CD4-positive, alpha-beta memory T cell (primary cell): ENCODE results near the gene TGM2. TPM values are rescaled to one million over a fixed set of nuclear protein-coding genes. Genes with fewer than 3 reads are reported as not detected.

Experiments
- CTCF ChIA-PET: fragments of 350-600 bp; sonication (Branson Sonifier 250); formaldehyde crosslinking; loops from one replicate; lab custom pipeline; 2021; ENCODE audit warnings: inconsistent platforms; ENCODE audit not compliant: partially characterized antibody; lab: Charles Lee
- POLR2A ChIA-PET: fragments of 350-600 bp; sonication (Branson Sonifier 250); formaldehyde crosslinking; loops from one replicate; lab custom pipeline; 2021; ENCODE audit not compliant: partially characterized antibody; lab: Charles Lee
- DNase-seq, 5 donors: peaks; one replicate each; pipeline versions ENCODE4 v3.0.0 to v3.0.0-alpha.2; 2020 to 2022; ENCODE audit warnings: mixed read lengths in 1 of 5
- H3K27ac ChIP-seq: one replicate; pipeline ENCODE4 v1.7.0; 2013; ENCODE audit warnings: low read depth, low read length
- H3K27me3 ChIP-seq: 2 replicates; pipeline ENCODE4 v1.7.0; 2013; ENCODE audit warnings: mild to moderate bottlenecking, low read length, moderate library complexity; ENCODE audit not compliant: insufficient read depth
- H3K36me3 ChIP-seq: 2 replicates; pipeline ENCODE4 v1.7.0; 2013; ENCODE audit warnings: mild to moderate bottlenecking, low read length, moderate library complexity; ENCODE audit not compliant: insufficient read depth
- H3K4me1 ChIP-seq: 2 replicates; pipeline ENCODE4 v1.7.0; 2013; ENCODE audit warnings: mild to moderate bottlenecking, low read length, moderate library complexity; ENCODE audit not compliant: insufficient read depth
- H3K4me3 ChIP-seq, 2 donors: one replicate each; pipeline ENCODE4 v1.7.0; 2013; ENCODE audit warnings: low read length in 2 of 2, mild to moderate bottlenecking in 1 of 2
- H3K9me3 ChIP-seq, 2 donors: one replicate each; pipeline ENCODE4 v1.7.0; 2013; ENCODE audit warnings: low read length in 2 of 2, control low read depth in 1 of 2; ENCODE audit not compliant: control insufficient read depth in 1 of 2
- H3K27ac Mint-ChIP-seq, 7 donors: one replicate each; pipeline ENCODE4 v1.8.0; 2020 to 2021; ENCODE audit warnings: mixed read lengths in 7 of 7, mild to moderate bottlenecking in 6 of 7, inconsistent platforms in 3 of 7, moderate library complexity in 3 of 7
- H3K27me3 Mint-ChIP-seq, 2 donors: one replicate each; pipeline ENCODE4 v1.8.0; 2020 to 2021; ENCODE audit warnings: mixed read lengths in 2 of 2
- H3K36me3 Mint-ChIP-seq, 2 donors: one replicate each; pipeline ENCODE4 v1.8.0; 2020 to 2021; ENCODE audit warnings: mixed read lengths in 2 of 2, inconsistent platforms in 1 of 2, mild to moderate bottlenecking in 1 of 2
- H3K4me1 Mint-ChIP-seq, 4 donors: one replicate each; pipeline ENCODE4 v1.8.0; 2020 to 2021; ENCODE audit warnings: mixed read lengths in 4 of 4, mild to moderate bottlenecking in 1 of 4
- H3K4me3 Mint-ChIP-seq, 8 donors: one replicate each; pipeline ENCODE4 v1.8.0; 2020 to 2021; ENCODE audit warnings: mixed read lengths in 8 of 8, mild to moderate bottlenecking in 7 of 8, moderate library complexity in 6 of 8, inconsistent platforms in 3 of 8
- H3K9me3 Mint-ChIP-seq, 8 donors: one replicate each; pipeline ENCODE4 v1.8.0; 2020 to 2021; ENCODE audit warnings: mixed read lengths in 8 of 8, mild to moderate bottlenecking in 5 of 8, inconsistent platforms in 3 of 8, moderate library complexity in 1 of 8
- intact Hi-C: fragments of 100-400 bp; cut with micrococcal nuclease; formaldehyde crosslinking; loops from one replicate; pipeline ENCODE4 v1.15.1; 2023
- polyA plus RNA-seq, 2 donors: library from polyadenylated mRNA; unstranded; fragments of 300-500 nt; fragmentation: Illumina TruSeq; gene quantifications; one replicate each; pipeline ENCODE4 v1.2.3, GENCODE V29; 2021
- total RNA-seq, 2 experiments: library from RNA; stranded (reverse); gene quantifications; one replicate each; pipeline ENCODE4 v1.2.3, GENCODE V29; 2021

The TGM2 gene
- total and polyA plus RNA-seq, 4 experiments from 2014 or later: 0.09 to 0.67 (median 0.31) TPM

GRCh38 chr20:38165966-38166702 is 1.1 kb upstream of the TGM2 start:
- Histone ChIP-seq H3K27me3 (no peaks in the 10 kb centered on the region), H3K36me3 (no peaks in the 10 kb centered on the region), H3K4me3 (no peak overlapping the region), H3K27ac (no peak overlapping the region), H3K9me3 (no peaks in the 10 kb centered on the region), H3K4me1 (no peaks in the 10 kb centered on the region)
- intact Hi-C loops: loop anchor here (1.0 kb wide), 1 partner anchor 109 kb away; no protein-coding TSS in a partner anchor
- CTCF ChIA-PET: interaction anchor here (0.6 to 2.3 kb wide), 3 partner anchors 10 to 108 kb away, joined by 3 to 7 read pairs (median 3); no protein-coding TSS in a partner anchor
- Mint-ChIP-seq H3K27ac (peak overlapping the region in 1 of 7 donors; percentile 48), H3K36me3 (no peaks in the 10 kb centered on the region), H3K4me3 (no peak overlapping the region), H3K4me1 (peaks cover 3 to 9% (median 6%) of the 10 kb centered on the region in 4 donors), H3K9me3 (no peaks in the 10 kb centered on the region), H3K27me3 (peaks cover 5 to 15% of the 10 kb centered on the region in 2 donors)
- no peak for DNase-seq
- POLR2A ChIA-PET: no interaction called here

DNA sequence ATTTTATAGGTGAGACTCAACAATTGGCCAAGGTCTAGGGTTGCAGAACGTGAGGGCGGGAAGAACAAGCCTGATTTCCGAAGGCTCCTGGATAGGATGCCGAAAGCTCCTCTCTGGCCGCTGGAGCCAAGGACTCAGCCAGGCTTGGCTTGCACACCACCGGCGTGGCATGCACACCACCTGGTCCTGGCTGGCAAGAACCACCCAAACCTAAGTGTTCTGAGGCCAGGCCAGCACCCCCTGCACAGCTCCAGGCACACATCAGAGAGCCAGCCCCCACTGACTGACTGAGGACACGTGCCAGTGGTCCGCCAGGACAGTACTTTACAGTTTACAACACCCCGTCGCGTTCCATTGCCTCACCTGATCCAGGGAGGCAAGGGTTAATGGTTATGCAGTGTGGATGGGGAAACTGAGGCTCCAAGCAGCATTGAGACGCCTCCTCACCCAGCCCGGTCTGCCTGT is 414 bp downstream of the TGM2 start:
- Mint-ChIP-seq H3K4me1 (peaks cover 3 to 9% (median 6%) of the 10 kb centered on the region in 4 donors), H3K9me3 (no peaks in the 10 kb centered on the region), H3K4me3 (no peak overlapping the region), H3K27ac (no peak overlapping the region), H3K36me3 (no peaks in the 10 kb centered on the region), H3K27me3 (peaks cover 5 to 13% of the 10 kb centered on the region in 2 donors)
- H3K4me1 ChIP-seq: no peaks in the 10 kb centered on the region
- H3K4me3 ChIP-seq: no peak overlapping the region
- ChIA-PET POLR2A (no interaction called here), CTCF (interaction anchor here (1.3 kb wide), 1 partner anchor 107 kb away, joined by 5 read pairs; no protein-coding TSS in a partner anchor)
- DNase-seq: peak in 1 of 5 donors; percentile 18
- H3K27ac ChIP-seq: no peak overlapping the region
- H3K27me3 ChIP-seq: no peaks in the 10 kb centered on the region
- intact Hi-C loops: loop anchor here (1.0 kb wide), 1 partner anchor 107 kb away; no protein-coding TSS in a partner anchor
- no peaks in the 10 kb centered on the region for H3K36me3 ChIP-seq
- H3K9me3 ChIP-seq: no peaks in the 10 kb centered on the region

DNA sequence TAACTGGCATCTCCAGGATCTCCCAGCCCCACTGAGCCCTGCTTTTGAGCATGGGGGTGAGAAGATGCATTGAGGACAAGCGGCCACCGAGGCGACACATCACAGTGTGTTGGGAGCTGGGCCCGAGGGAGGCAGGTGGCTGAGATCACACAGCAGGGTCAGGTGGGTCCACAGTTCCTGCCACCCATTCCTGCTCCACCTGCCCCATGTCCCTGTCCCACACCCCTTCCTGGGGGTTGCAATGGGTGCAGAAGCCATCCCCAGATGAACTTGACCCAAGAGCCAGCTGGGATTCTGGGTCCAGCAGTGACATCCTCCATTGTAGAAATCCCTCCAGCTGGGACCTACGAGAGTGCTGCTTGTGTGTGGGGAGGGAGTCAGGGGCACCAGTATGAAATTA is 1.0 kb downstream of the TGM2 start:
- ChIA-PET POLR2A (no interaction called here), CTCF (interaction anchor here (1.3 kb wide), 1 partner anchor 106 kb away, joined by 5 read pairs; no protein-coding TSS in a partner anchor)
- Histone ChIP-seq H3K27ac (no peak overlapping the region), H3K4me3 (no peak overlapping the region), H3K36me3 (no peaks in the 10 kb centered on the region), H3K9me3 (no peaks in the 10 kb centered on the region), H3K4me1 (no peaks in the 10 kb centered on the region), H3K27me3 (no peaks in the 10 kb centered on the region)
- Mint-ChIP-seq H3K4me3 (no peak overlapping the region), H3K4me1 (peaks cover 3 to 9% (median 5%) of the 10 kb centered on the region in 4 donors), H3K27ac (no peak overlapping the region), H3K36me3 (no peaks in the 10 kb centered on the region), H3K9me3 (no peaks in the 10 kb centered on the region), H3K27me3 (peaks cover 5 to 13% of the 10 kb centered on the region in 2 donors)
- intact Hi-C loops: no loop called here
- no peak for DNase-seq

DNA sequence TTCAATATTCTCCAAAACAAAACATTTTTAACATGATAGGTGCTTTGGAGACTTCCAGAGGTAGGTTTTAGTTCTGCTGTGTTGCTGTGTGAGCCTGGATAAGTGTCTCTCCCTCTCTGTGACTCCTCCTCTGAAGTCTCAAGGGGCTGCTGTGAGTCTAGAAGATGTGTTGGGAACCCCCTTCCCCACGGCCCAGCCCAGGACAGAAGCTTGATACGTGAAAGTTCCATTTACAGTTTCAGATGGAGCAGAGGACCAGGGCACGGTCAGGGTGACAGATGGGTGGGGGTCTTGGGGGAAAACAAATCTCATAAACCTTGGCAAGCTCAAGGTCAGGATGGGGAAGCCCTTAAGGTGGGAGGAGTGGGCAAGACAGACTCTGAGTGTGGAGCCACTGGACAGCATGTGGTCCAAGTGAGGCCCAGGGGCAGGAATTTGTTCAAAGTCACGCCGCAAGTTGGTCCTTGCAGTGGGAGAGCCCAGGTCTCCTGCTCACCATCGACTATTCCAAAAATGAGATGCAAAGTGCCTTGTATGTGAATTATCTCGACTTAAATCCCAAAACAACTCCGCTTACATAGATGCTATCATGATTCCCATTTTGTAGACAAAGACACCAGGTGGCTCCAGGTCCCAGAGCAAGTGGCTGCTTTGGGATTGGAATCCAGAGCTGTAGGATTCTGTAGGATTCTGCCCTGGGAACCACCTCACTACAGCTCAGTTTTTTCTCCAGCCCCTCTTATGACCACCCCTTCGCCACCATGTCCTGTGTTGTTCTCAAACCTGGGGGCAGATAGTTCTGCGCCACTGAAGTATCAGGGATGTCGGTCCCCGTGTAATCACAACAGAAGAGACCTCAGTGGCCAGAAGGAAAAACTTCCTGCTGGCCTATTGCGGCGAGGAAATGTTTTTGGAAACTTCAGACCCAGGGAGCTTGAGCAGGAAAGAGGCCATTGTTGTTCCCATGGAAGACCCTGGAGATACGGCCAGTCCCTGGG is 1.9 kb downstream of the TGM2 start:
- ChIA-PET CTCF (no interaction called here), POLR2A (no interaction called here)
- no peaks in the 10 kb centered on the region for H3K27me3 ChIP-seq
- no peaks in the 10 kb centered on the region for H3K36me3 ChIP-seq
- Mint-ChIP-seq H3K4me3 (no peak overlapping the region), H3K36me3 (no peaks in the 10 kb centered on the region), H3K4me1 (peaks cover 3 to 5% (median 4%) of the 10 kb centered on the region in 4 donors), H3K27ac (no peak overlapping the region), H3K27me3 (peaks cover 5 to 13% of the 10 kb centered on the region in 2 donors), H3K9me3 (no peaks in the 10 kb centered on the region)
- H3K27ac ChIP-seq: no peak overlapping the region
- no peak for DNase-seq
- H3K9me3 ChIP-seq: no peaks in the 10 kb centered on the region
- intact Hi-C loops: no loop called here
- no peaks in the 10 kb centered on the region for H3K4me1 ChIP-seq
- H3K4me3 ChIP-seq: no peak overlapping the region

DNA sequence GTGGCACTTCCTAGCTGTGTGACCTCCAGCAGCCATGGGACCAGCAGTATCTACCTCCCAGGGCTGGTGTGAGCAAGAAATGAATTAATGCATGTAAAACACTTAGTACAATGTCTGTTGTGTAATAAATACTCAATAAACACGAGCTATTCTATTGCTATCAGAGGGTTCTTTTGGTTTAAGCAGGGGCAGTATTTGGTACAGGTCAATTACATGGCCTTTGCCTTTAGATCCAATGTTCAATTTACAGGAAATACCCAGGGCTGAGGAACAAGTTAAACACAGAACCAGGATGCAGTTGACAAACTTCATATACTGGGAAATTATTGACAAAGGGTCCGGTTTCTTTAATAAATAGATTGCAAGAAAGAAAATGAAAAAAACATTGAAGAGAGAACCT is 2.9 kb downstream of the TGM2 start:
- intact Hi-C loops: no loop called here
- no peak overlapping the region for H3K27ac Mint-ChIP-seq
- no peaks in the 10 kb centered on the region for H3K27me3 ChIP-seq
- no peaks in the 10 kb centered on the region for H3K36me3 Mint-ChIP-seq
- ChIA-PET CTCF (interaction anchor here (0.8 kb wide), 1 partner anchor 105 kb away, joined by 3 read pairs; no protein-coding TSS in a partner anchor), POLR2A (no interaction called here)
- no peaks in the 10 kb centered on the region for H3K9me3 ChIP-seq
- no peaks in the 10 kb centered on the region for H3K4me1 ChIP-seq
- H3K4me3 Mint-ChIP-seq: no peak overlapping the region
- peaks cover 3 to 5% (median 4%) of the 10 kb centered on the region in 4 donors for H3K4me1 Mint-ChIP-seq
- H3K4me3 ChIP-seq: no peak overlapping the region
- H3K9me3 Mint-ChIP-seq: no peaks in the 10 kb centered on the region
- no peak overlapping the region for H3K27ac ChIP-seq
- H3K27me3 Mint-ChIP-seq: peaks cover 5 to 13% of the 10 kb centered on the region in 2 donors
- DNase-seq: no peak
- no peaks in the 10 kb centered on the region for H3K36me3 ChIP-seq

GRCh38 chr20:38161412-38161774 is 3.7 kb downstream of the TGM2 start:
- H3K27ac ChIP-seq: no peak overlapping the region
- no peaks in the 10 kb centered on the region for H3K36me3 ChIP-seq
- no peak for DNase-seq
- Mint-ChIP-seq H3K36me3 (no peaks in the 10 kb centered on the region), H3K27ac (no peak overlapping the region), H3K27me3 (peaks cover 5 to 13% of the 10 kb centered on the region in 2 donors), H3K4me1 (peaks cover 3 to 5% (median 4%) of the 10 kb centered on the region in 4 donors), H3K4me3 (no peak overlapping the region), H3K9me3 (no peaks in the 10 kb centered on the region)
- H3K4me1 ChIP-seq: no peaks in the 10 kb centered on the region
- intact Hi-C loops: no loop called here
- ChIA-PET CTCF (interaction anchor here (0.8 kb wide), 1 partner anchor 104 kb away, joined by 3 read pairs; no protein-coding TSS in a partner anchor), POLR2A (no interaction called here)
- no peak overlapping the region for H3K4me3 ChIP-seq
- H3K27me3 ChIP-seq: no peaks in the 10 kb centered on the region
- H3K9me3 ChIP-seq: no peaks in the 10 kb centered on the region
